HEK293 (cell line): ENCODE measurements around the gene ROR2.
A peak's percentile ranks its signal among the peaks of the same experiment; 100 is the strongest.

Source experiments
- BCL11B ChIP-seq: fragments of 450-650 bp; formaldehyde crosslinking; IDR thresholded peaks from 2 replicates; pipeline ENCODE4 v1.5.1; 2016; ENCODE audit warnings: low read depth, missing biosample characterization, missing genetic modification characterization
- BCL6B ChIP-seq: fragments of 450-650 bp; formaldehyde crosslinking; IDR thresholded peaks from 2 replicates; pipeline ENCODE4 v1.5.1; 2017; ENCODE audit warnings: missing biosample characterization, missing genetic modification characterization
- GLI4 ChIP-seq: fragments of 450-650 bp; formaldehyde crosslinking; IDR thresholded peaks from 2 replicates; pipeline ENCODE4 v1.5.1; 2016; ENCODE audit warnings: missing biosample characterization, missing genetic modification characterization
- KLF10 ChIP-seq: fragments of 450-650 bp; IDR thresholded peaks from 2 replicates; pipeline ENCODE4 v1.5.1; 2018; ENCODE audit warnings: missing biosample characterization, mild to moderate bottlenecking, missing genetic modification characterization
- KLF16 ChIP-seq: fragments of 450-650 bp; formaldehyde crosslinking; IDR thresholded peaks from 2 replicates; pipeline ENCODE4 v1.5.1; 2017; ENCODE audit warnings: missing biosample characterization, missing genetic modification characterization
- PRDM6 ChIP-seq: fragments of 450-650 bp; formaldehyde crosslinking; IDR thresholded peaks from 2 replicates; pipeline ENCODE4 v1.5.1; 2017; ENCODE audit warnings: missing biosample characterization, missing genetic modification characterization
- RBAK ChIP-seq: fragments of 450-650 bp; formaldehyde crosslinking; IDR thresholded peaks from 2 replicates; pipeline ENCODE4 v1.5.1; 2016; ENCODE audit warnings: missing biosample characterization, missing genetic modification characterization
- SCRT2 ChIP-seq: fragments of 450-650 bp; formaldehyde crosslinking; IDR thresholded peaks from 2 replicates; pipeline ENCODE4 v1.5.1; 2016; ENCODE audit warnings: missing biosample characterization, missing genetic modification characterization
- TCF7L2 ChIP-seq: IDR thresholded peaks from 2 replicates; pipeline ENCODE4 v1.6.1; 2011; ENCODE audit warnings: low read depth, mild to moderate bottlenecking, inconsistent platforms, low read length, moderate library complexity, borderline replicate concordance
- WT1 ChIP-seq: fragments of 450-650 bp; formaldehyde crosslinking; IDR thresholded peaks from 2 replicates; pipeline ENCODE4 v1.5.1; 2016; ENCODE audit warnings: missing biosample characterization, missing genetic modification characterization
- ZFHX2 ChIP-seq: fragments of 450-650 bp; formaldehyde crosslinking; conservative IDR thresholded peaks from 2 replicates; pipeline ENCODE4 v1.5.1; 2016; ENCODE audit warnings: missing biosample characterization, missing genetic modification characterization
- ZNF138 ChIP-seq: fragments of 450-650 bp; formaldehyde crosslinking; IDR thresholded peaks from 2 replicates; pipeline ENCODE4 v1.5.1; 2016; ENCODE audit warnings: missing biosample characterization, missing genetic modification characterization, borderline replicate concordance
- ZNF148 ChIP-seq: fragments of 450-650 bp; formaldehyde crosslinking; IDR thresholded peaks from 2 replicates; pipeline ENCODE4 v1.5.0; 2017; ENCODE audit warnings: missing biosample characterization, missing genetic modification characterization, borderline replicate concordance
- ZNF211 ChIP-seq: fragments of 450-650 bp; formaldehyde crosslinking; IDR thresholded peaks from 2 replicates; pipeline ENCODE4 v1.5.1; 2016; ENCODE audit warnings: low read depth, missing biosample characterization, missing genetic modification characterization
- ZNF239 ChIP-seq: fragments of 450-650 bp; formaldehyde crosslinking; IDR thresholded peaks from 2 replicates; pipeline ENCODE4 v1.5.1; 2016; ENCODE audit warnings: missing biosample characterization, missing genetic modification characterization
- ZNF26 ChIP-seq: fragments of 450-650 bp; formaldehyde crosslinking; IDR thresholded peaks from 2 replicates; pipeline ENCODE4 v1.5.1; 2016; ENCODE audit warnings: missing biosample characterization, missing genetic modification characterization
- ZNF292 ChIP-seq: fragments of 450-650 bp; formaldehyde crosslinking; IDR thresholded peaks from 2 replicates; pipeline ENCODE4 v1.5.1; 2016; ENCODE audit warnings: low read depth, missing biosample characterization, missing genetic modification characterization, borderline replicate concordance
- ZNF324 ChIP-seq: fragments of 450-650 bp; formaldehyde crosslinking; IDR thresholded peaks from 2 replicates; pipeline ENCODE4 v1.5.1; 2016; ENCODE audit warnings: missing biosample characterization, missing genetic modification characterization
- ZNF433 ChIP-seq: fragments of 450-650 bp; formaldehyde crosslinking; IDR thresholded peaks from 2 replicates; pipeline ENCODE4 v1.5.1; 2016; ENCODE audit warnings: missing biosample characterization, missing genetic modification characterization, low read depth
- ZNF510 ChIP-seq: fragments of 450-650 bp; formaldehyde crosslinking; IDR thresholded peaks from 2 replicates; pipeline ENCODE4 v1.5.1; 2018; ENCODE audit warnings: mild to moderate bottlenecking, missing genetic modification characterization, missing biosample characterization; ENCODE audit not compliant: insufficient replicate concordance
- ZNF548 ChIP-seq: fragments of 450-650 bp; formaldehyde crosslinking; IDR thresholded peaks from 2 replicates; pipeline ENCODE4 v1.5.1; 2016; ENCODE audit warnings: missing biosample characterization, missing genetic modification characterization
- ZNF600 ChIP-seq: fragments of 450-650 bp; formaldehyde crosslinking; IDR thresholded peaks from 2 replicates; pipeline ENCODE4 v1.5.1; 2016; ENCODE audit warnings: missing biosample characterization, missing genetic modification characterization
- ZNF624 ChIP-seq: fragments of 450-650 bp; formaldehyde crosslinking; IDR thresholded peaks from 2 replicates; pipeline ENCODE4 v1.5.1; 2017; ENCODE audit warnings: missing biosample characterization, missing genetic modification characterization
- ZNF654 ChIP-seq: fragments of 450-650 bp; formaldehyde crosslinking; IDR thresholded peaks from 2 replicates; pipeline ENCODE4 v1.5.1; 2016; ENCODE audit warnings: low read depth, missing biosample characterization, missing genetic modification characterization
- ZNF768 ChIP-seq: fragments of 450-650 bp; formaldehyde crosslinking; IDR thresholded peaks from 2 replicates; pipeline ENCODE4 v1.5.1; 2018; ENCODE audit warnings: missing biosample characterization, mild to moderate bottlenecking, missing genetic modification characterization
- TF ChIP-seq, protein P1 (sequence below): fragments of 450-650 bp; formaldehyde crosslinking; IDR thresholded peaks from 2 replicates; pipeline ENCODE4 v1.5.1; 2016; ENCODE audit warnings: missing biosample characterization, missing genetic modification characterization

The ROR2 gene

DNA sequence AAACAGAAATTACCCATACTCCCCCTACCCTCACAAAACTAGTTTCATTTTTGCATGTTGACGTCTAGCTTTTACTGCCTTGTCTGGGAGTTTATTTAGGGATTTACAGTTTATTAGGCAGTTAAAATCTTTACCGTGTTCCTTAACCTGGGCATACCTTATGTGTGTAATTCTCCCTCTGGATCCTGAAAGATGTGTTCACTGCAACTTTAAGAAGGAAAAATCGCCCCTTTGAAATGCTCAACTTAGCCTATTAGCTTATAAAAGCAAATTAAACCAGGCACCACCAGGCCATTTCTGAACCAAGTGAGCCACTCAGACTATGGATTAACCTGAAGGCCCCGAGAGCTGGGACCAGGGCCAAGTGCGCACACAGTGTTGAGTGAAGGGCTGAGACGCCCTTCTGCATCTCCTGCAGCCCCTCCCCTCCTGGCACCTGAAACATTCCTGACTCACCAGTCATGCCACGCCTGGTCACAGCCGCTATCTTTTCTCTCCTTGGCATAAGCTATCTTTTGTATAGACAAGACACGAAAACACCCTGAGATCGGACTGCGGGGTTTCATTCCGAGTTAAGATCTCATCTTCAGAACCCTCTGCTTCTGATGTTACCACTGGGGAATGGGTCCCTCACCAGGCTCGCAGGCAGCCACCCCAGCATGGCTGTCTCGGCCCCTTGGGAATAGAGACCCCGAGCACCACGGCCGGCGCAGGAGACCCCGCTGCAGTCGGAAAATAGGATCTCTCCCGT lies 111.9 kb downstream of the ROR2 start (continued):
- TF ChIP-seq ZNF768 (tag by site-specific recombination) (no peak), RBAK (tag by site-specific recombination) (no peak), TCF7L2 (no peak), ZNF211 (tag by site-specific recombination) (no peak), BCL11B (no peak), ZNF548 (no peak), KLF16 (tag by site-specific recombination) (no peak), GLI4 (tag by site-specific recombination) (no peak), ZNF600 (tag by site-specific recombination) (no peak), ZFHX2 (tag by site-specific recombination) (no peak), ZNF239 (tag by site-specific recombination) (no peak), BCL6B (tag by site-specific recombination) (no peak), ZNF148 (tag by site-specific recombination) (no peak), ZNF510 (no peak), ZNF26 (tag by site-specific recombination) (no peak), KLF10 (tag by site-specific recombination) (no peak), ZNF654 (tag by site-specific recombination) (no peak), ZNF624 (tag by site-specific recombination) (no peak), ZNF292 (tag by site-specific recombination) (no peak), SCRT2 (0 out of 2 replicates have a peak, but pooled peaks have one; percentile 14), WT1 (tag by site-specific recombination) (peak; percentile 79), PRDM6 (tag by site-specific recombination) (peak; percentile 100), ZNF138 (tag by site-specific recombination) (no peak), ZNF324 (tag by site-specific recombination) (no peak), ZNF433 (no peak)
- TF ChIP-seq, protein P1, sequence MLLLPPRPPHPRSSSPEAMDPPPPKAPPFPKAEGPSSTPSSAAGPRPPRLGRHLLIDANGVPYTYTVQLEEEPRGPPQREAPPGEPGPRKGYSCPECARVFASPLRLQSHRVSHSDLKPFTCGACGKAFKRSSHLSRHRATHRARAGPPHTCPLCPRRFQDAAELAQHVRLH, result no peak
- TF ChIP-seq, all 188 proteins: peak for 35
